PC-3 (cell line): ENCODE measurements around the gene TH. TPM values are rescaled to one million over a fixed set of nuclear protein-coding genes. Genes with fewer than 3 reads are reported as not detected.

ENCODE experiments used
- ATAC-seq: fragments of 200-7000 bp; cut with Tn5 transposase; 2 replicates; pipeline ENCODE4 v1.9.1; 2020; ENCODE audit warnings: mild to moderate bottlenecking, moderate library complexity
- BruUV-seq: library from RNA; stranded (reverse); fragments of 400-500 nt; replicated peaks from 2 replicates; lab custom pipeline; 2021; lab: Mats Ljungman, UMichigan
- CTCF ChIA-PET: fragments of 300-600 bp; sonication (Branson Sonifier 250); formaldehyde crosslinking; loops from one replicate; lab custom pipeline; 2022; ENCODE audit warnings: antibody characterized with exemption; lab: Charles Lee
- POLR2A ChIA-PET: fragments of 300-600 bp; sonication (Branson Sonifier 250); formaldehyde crosslinking; loops from one replicate; lab custom pipeline; 2022; ENCODE audit warnings: antibody characterized with exemption; ENCODE audit not compliant: unreplicated experiment; lab: Charles Lee
- DNase-seq: peaks from one replicate; pipeline ENCODE4 v3.0.0-alpha.2; 2015
- H2AFZ ChIP-seq: fragments of 300-600 bp; sonication (generic); 2 replicates; pipeline ENCODE4 v1.6.0; 2016; ENCODE audit warnings: antibody characterized with exemption, low read length
- H3F3A ChIP-seq: fragments of 300-600 bp; sonication (generic); one replicate; pipeline ENCODE4 v1.6.0; 2017; ENCODE audit warnings: antibody characterized with exemption, low read length, control low read depth, mild to moderate bottlenecking; ENCODE audit not compliant: unreplicated experiment
- H3K27ac ChIP-seq: fragments of 300-600 bp; sonication (generic); 2 replicates; pipeline ENCODE4 v1.5.1; 2016; ENCODE audit warnings: mild to moderate bottlenecking, low read length
- H3K27me3 ChIP-seq: fragments of 300-600 bp; sonication (generic); 2 replicates; pipeline ENCODE4 v1.6.1; 2016; ENCODE audit warnings: low read length, mixed read lengths
- H3K36me3 ChIP-seq: fragments of 300-600 bp; sonication (generic); 2 replicates; pipeline ENCODE4 v1.6.1; 2016; ENCODE audit warnings: low read depth, mixed run types, low read length, mixed read lengths
- H3K4me1 ChIP-seq: fragments of 300-600 bp; sonication (generic); 2 replicates; pipeline ENCODE4 v1.5.1; 2016; ENCODE audit warnings: low read length; ENCODE audit not compliant: insufficient read depth
- H3K4me2 ChIP-seq: fragments of 300-600 bp; sonication (generic); 2 replicates; pipeline ENCODE4 v1.6.0; 2016; ENCODE audit warnings: low read length
- H3K4me3 ChIP-seq: fragments of 300-600 bp; sonication (generic); 2 replicates; pipeline ENCODE4 v1.5.1; 2016; ENCODE audit warnings: mild to moderate bottlenecking, low read length, mixed read lengths
- H3K79me2 ChIP-seq: fragments of 300-600 bp; sonication (generic); 2 replicates; pipeline ENCODE4 v1.6.1; 2017; ENCODE audit warnings: low read length, mixed read lengths
- H3K9ac ChIP-seq: fragments of 300-600 bp; sonication (generic); 2 replicates; pipeline ENCODE4 v1.6.0; 2016; ENCODE audit warnings: mild to moderate bottlenecking, low read length
- H3K9me2 ChIP-seq: fragments of 300-600 bp; sonication (generic); replicated peaks from 2 replicates; pipeline ENCODE4 v1.6.1; 2016; ENCODE audit warnings: mixed run types, low read length, mixed read lengths
- H3K9me3 ChIP-seq: fragments of 300-600 bp; sonication (generic); 2 replicates; pipeline ENCODE4 v1.6.1; 2016; ENCODE audit warnings: low read length, mixed read lengths
- H4K20me1 ChIP-seq: fragments of 300-600 bp; sonication (generic); 2 replicates; pipeline ENCODE4 v1.6.1; 2016; ENCODE audit warnings: low read length, mixed read lengths
- CTCF ChIP-seq: fragments of 300-600 bp; sonication (generic); conservative IDR thresholded peaks from 2 replicates; pipeline ENCODE4 v1.5.1; 2017; ENCODE audit warnings: antibody characterized with exemption, low read depth, mild to moderate bottlenecking, low read length
- EZH2 ChIP-seq: fragments of 300-600 bp; sonication (generic); IDR thresholded peaks from one replicate; pipeline ENCODE4 v1.6.1; 2017; ENCODE audit warnings: antibody characterized with exemption, mild to moderate bottlenecking, low read length; ENCODE audit not compliant: unreplicated experiment
- EZH2phosphoT487 ChIP-seq: fragments of 300-600 bp; sonication (generic); IDR thresholded peaks from 2 replicates; pipeline ENCODE4 v1.6.1; 2018; ENCODE audit warnings: mild to moderate bottlenecking, antibody characterized with exemption, low read length, borderline replicate concordance
- intact Hi-C: fragments of 100-400 bp; cut with micrococcal nuclease; formaldehyde crosslinking; loops from 2 replicates; pipeline ENCODE4 v1.9.0; 2023
- total RNA-seq: library from RNA; depleted of rRNA; stranded (reverse); fragments of >200 nt; gene quantifications from 2 replicates; pipeline ENCODE4 v1.2.3, GENCODE V29; 2014

Gene TH
- total RNA-seq, 1 experiment from 2014 or later, result 8.3 TPM

- Histone ChIP-seq H3K27me3 (no peaks in the 10 kb centered on the region), H3F3A (no peaks in the 10 kb centered on the region), H3K27ac (no peak overlapping the region), H3K4me1 (no peaks in the 10 kb centered on the region), H3K9me3 (no peaks in the 10 kb centered on the region), H3K9ac (no peak overlapping the region), H3K4me3 (no peak overlapping the region), H4K20me1 (no peaks in the 10 kb centered on the region), H2AFZ (no peak overlapping the region), H3K4me2 (no peak overlapping the region), H3K79me2 (no peaks in the 10 kb centered on the region), H3K9me2 (no peaks in the 10 kb centered on the region), H3K36me3 (no peaks in the 10 kb centered on the region)
- no TSS peak for BruUV-seq
- ChIA-PET CTCF (no interaction called here), POLR2A (no interaction called here)
- DNase-seq, result no peak
- TF ChIP-seq EZH2phosphoT487 (no peak), EZH2 (no peak), CTCF (no peak)
- intact Hi-C loops, result no loop called here
- no peak for ATAC-seq
Observed at GRCh38 chr11:2215561-2216399, 44.2 kb upstream of the TH start.

GRCh38 chr11:2215230-2215560 is 43.6 kb upstream of the TH start:
- Histone ChIP-seq H3K9me2 (no peaks in the 10 kb centered on the region), H3F3A (no peaks in the 10 kb centered on the region), H3K27me3 (no peaks in the 10 kb centered on the region), H4K20me1 (no peaks in the 10 kb centered on the region), H2AFZ (no peak overlapping the region), H3K4me2 (no peak overlapping the region), H3K27ac (no peak overlapping the region), H3K4me3 (no peak overlapping the region), H3K9me3 (no peaks in the 10 kb centered on the region), H3K4me1 (no peaks in the 10 kb centered on the region), H3K79me2 (no peaks in the 10 kb centered on the region), H3K36me3 (no peaks in the 10 kb centered on the region), H3K9ac (no peak overlapping the region)
- no TSS peak for BruUV-seq
- DNase-seq (no peak), ATAC-seq (no peak)
- TF ChIP-seq CTCF, result no peak
- TF ChIP-seq EZH2, result no peak
- TF ChIP-seq EZH2phosphoT487, result no peak
- CTCF ChIA-PET, result no interaction called here
- intact Hi-C loops, result no loop called here
- POLR2A ChIA-PET, result no interaction called here

GRCh38 chr11:2214527-2215229 is 43.1 kb upstream of the TH start:
- H3K4me3 ChIP-seq, result no peak overlapping the region
- no peaks in the 10 kb centered on the region for H3K79me2 ChIP-seq
- H2AFZ ChIP-seq, result no peak overlapping the region
- H3K9me2 ChIP-seq, result no peaks in the 10 kb centered on the region
- TF ChIP-seq EZH2, result no peak
- no peak for TF ChIP-seq CTCF
- no peak for TF ChIP-seq EZH2phosphoT487
- DNase-seq (no peak), ATAC-seq (no peak)
- no peaks in the 10 kb centered on the region for H3F3A ChIP-seq
- no peak overlapping the region for H3K4me2 ChIP-seq
- BruUV-seq, result no TSS peak
- no peaks in the 10 kb centered on the region for H3K9me3 ChIP-seq
- ChIA-PET POLR2A (no interaction called here), CTCF (no interaction called here)
- H3K36me3 ChIP-seq, result no peaks in the 10 kb centered on the region
- H4K20me1 ChIP-seq, result no peaks in the 10 kb centered on the region
- H3K27me3 ChIP-seq, result no peaks in the 10 kb centered on the region
- H3K4me1 ChIP-seq, result no peaks in the 10 kb centered on the region
- H3K27ac ChIP-seq, result no peak overlapping the region
- intact Hi-C loops, result no loop called here
- H3K9ac ChIP-seq, result no peak overlapping the region
